Transverse colon (tissue), 4 donors: ENCODE results near the gene ZNF165.

ENCODE experiments used
- CTCF ChIP-seq, 5 experiments: fragments of 200-600 bp in 3 of 5; fragments of 450-650 bp in 2 of 5; sonication (generic) in 3 of 5; IDR thresholded peaks; 1 replicate in 2 of 5; 2 replicates in 3 of 5; pipeline ENCODE4 v1.5.1; 2016 to 2017; ENCODE audit warnings: antibody characterized with exemption in 5 of 5, inconsistent platforms in 3 of 5, mild to moderate bottlenecking in 2 of 5, moderate library complexity in 1 of 5
- POLR2A ChIP-seq: fragments of 450-650 bp; IDR thresholded peaks from one replicate; pipeline ENCODE4 v1.6.1; 2016; ENCODE audit warnings: antibody characterized with exemption, mild to moderate bottlenecking, moderate library complexity
- POLR2AphosphoS5 ChIP-seq, 3 donors: sonication (generic); formaldehyde crosslinking; IDR thresholded peaks; one replicate each; pipeline ENCODE4 v1.6.1; 2016; ENCODE audit warnings: antibody characterized with exemption in 3 of 3

DNA sequence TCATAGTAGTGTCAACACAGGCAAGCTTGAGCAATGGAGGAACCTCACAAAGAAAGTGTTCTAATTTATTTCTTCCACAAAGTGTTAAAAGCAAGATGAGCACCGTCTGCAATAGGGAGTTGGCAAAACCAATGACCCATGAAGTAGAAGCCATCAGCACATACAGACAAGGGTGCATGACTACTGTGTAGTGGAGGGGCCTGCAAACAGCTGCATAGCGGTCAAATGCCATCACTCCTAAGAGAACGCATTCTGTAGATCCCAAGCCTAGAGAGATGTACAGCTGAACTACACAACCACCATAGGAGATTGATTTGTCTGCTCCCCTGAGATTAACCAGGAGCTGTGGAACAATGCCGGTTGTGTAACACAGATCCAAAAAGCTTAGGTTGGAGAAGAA is 26.8 kb upstream of the ZNF165 start:
- TF ChIP-seq CTCF (IDR thresholded peaks at IDR 0.05) (no peak), POLR2A (no peak), POLR2AphosphoS5 (IDR thresholded peaks at IDR 0.05) (no peak)
